NCI-H526 treated with DMSO at 0.1 percent for 48 hours (cell line): Measurements from ENCODE around the gene GGCX.
"Not testable (repeated sequence)": the region's sequence is repeated elsewhere in the genome, so short reads cannot be mapped to it uniquely, and the experiment has no call there.

ENCODE experiments used
- DNase-seq: peaks from one replicate; lab custom pipeline; 2025; lab: John Stamatoyannopoulos, UW

The GGCX gene

DNA sequence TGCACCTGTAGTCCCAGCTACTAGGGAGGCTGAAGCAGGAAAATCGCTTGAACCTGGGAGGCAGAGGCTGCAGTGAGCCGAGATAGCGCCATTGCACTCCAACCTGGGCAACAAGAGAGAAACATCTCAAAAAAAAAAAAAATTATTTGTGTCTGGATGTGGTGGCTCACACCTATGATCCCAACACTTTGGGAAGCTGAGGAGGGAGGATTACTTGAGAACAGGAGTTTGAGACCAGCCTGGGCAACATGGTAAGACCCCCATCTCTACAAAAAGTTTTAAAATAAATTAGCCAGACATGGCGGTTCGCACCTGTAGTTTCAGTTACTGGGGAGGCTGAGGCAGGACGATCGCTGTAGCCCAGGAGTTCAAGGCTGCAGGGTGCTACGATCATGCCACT lies 14.4 kb upstream of the GGCX start:
- no peak for DNase-seq

DNA sequence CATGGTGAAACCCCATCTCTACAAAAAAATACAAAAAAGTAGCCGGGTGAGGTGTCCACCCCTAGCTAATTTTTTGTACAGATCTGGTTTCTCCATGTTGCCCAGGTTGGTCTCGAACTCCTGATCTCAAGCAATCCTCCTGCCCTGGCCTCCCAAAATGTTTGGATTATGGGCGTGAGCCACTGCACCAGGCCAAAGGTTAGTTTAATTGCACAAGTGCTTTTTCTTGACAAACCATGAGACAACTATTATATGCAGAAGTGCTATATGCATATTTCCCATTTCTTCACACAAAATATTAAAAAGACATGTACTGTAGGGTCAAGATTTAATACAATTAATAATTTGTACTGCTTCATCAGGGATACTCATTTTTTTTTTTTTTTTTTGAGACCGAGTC lies 5.0 kb upstream of the GGCX start:
- no peak for DNase-seq

DNA sequence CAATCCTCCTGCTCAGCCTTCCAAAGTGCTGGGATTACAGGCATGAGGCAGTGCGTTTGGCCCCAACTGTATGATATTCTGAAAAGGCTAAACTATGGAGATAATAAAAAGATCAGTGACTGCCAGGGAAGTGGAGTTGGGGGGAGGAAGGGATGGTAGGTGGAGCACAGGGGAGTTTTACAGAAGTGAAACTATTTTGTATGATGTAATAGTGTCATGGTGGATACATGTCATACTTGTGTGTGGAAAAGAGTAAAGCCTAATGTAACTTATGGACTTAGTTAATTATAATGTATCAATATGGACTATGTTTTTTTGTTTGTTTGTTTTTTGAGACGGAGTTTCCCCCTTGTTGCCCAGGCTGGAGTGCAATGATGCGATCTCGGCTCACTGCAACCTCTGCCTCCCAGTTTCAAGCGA lies 2.9 kb upstream of the GGCX start:
- DNase-seq = no peak

DNA sequence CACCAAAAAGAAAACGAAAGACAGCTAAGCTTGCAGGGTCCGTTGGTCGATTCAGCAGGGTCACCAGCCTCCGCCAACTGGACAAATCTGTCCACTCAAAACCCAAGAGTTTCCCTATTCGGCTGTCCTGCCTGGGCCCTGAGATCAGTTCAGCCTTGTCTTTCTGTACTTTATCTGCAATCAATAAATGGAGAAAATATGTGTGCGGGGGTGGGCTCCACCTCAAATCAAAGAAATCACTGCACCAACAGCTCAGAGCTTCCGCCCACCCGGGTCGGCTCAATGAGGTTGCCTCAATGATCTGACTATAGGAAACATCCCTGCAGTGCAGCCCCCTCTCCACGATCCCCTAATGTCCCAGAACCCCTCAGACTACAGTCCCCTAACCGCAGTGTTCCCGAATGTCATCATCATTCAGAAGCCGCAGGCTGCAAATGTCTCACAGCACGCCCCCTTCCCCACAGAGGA lies 447 bp downstream of the GGCX start:
- no peak for DNase-seq

DNA sequence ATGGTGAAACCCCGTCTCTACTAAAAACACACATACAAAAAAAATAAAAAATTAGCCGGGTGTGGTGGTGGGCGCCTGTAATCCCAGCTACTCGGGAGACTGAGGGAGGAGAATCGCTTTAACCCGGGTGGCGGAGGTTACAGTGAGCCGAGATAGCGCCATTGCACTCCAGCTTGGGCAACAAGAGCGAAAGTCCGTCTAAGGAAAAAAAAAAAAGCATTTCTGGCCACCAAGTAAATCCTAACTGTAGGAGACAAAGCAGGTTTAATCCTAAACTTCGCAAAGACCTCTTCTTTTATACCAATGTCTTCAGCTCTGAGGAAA lies 928 bp downstream of the GGCX start:
- DNase-seq = not testable (repeated sequence)

DNA sequence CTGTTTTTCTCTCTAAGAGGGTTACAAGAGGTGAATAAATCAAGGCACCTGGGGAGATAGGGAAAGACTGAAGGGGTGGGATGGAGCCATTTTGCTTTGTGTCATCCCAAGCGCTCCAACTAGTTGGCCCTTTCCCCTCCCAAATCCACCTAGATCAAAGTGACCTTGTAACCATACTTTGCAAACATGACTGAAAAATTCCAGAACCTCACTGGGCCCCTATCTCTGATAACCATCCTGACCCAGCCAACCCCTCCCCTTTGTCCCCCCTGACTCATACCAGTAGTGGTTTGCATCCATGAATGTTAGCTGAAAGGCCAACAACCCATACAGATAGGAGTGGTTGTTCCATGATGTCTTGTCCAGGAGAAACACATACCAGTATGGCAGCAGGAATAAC lies 3.1 kb downstream of the GGCX start:
- DNase-seq = no peak

DNA sequence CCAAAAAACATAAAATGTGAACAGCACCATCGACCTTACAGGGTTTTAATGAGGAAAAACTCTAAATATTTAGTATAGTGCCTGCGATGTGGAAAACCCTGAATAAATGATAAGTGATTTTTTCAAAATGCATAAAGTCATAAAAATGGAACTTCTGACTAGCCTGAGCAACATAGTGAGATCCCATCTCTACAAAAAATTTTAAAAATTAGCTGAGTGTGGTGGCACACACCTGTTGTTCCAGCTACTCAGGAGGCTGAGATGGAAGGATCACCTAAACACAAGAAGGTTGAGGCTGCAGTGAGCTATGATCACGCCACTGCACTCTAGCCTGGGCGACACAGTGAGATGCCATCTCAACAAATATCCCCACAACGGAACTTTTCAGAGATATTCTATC lies 4.2 kb downstream of the GGCX start:
- DNase-seq = no peak

DNA sequence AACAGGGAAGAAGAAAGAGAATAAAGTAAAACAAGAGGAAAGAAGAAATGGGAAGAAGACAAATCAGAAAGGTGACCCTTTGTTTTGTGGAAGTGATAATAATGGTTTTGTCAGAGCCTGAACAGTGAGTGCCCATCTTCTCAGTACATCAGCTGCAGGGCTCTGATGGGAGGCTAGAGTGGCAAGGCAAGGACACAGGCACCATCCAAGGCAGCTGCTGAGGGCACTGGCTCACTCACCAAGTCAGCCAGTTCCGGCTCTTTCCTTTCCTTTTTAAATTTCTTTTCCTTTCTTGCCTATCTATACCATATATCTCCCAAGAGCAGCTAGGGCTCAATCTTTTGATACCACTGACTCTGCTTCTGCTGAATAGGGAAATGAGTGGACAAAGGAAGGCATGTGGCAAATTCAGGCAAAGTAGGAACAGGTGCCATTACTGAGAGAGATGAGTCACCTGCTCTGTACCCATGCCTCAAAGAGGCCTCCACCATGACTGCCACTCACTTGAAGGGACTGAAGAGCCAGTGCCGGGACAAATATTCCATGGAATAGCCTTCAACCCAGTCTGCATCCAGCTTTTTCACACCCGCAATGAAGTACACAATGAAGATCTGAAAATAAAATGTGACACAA lies 6.2 kb downstream of the GGCX start:
- no peak for DNase-seq

DNA sequence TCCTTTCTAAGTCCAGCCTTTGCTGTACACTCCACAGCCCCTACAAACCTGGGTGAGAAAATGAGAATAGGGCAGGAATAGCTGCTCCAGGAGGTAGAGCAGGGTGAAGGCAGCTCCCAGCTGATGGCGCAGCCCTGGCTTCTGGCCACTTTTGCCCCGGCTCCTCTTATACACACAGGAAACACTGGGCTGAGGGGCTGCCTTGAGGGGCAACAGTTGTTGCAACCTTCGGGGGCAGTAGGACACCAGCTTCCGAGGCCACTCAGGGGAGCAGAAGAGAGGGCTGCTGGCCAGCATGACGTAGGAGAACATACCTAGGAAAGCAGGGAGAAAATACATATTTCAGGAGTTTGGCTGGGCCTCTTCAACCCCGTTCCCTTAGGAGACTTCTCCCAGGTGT lies 8.1 kb downstream of the GGCX start:
- no peak for DNase-seq

DNA sequence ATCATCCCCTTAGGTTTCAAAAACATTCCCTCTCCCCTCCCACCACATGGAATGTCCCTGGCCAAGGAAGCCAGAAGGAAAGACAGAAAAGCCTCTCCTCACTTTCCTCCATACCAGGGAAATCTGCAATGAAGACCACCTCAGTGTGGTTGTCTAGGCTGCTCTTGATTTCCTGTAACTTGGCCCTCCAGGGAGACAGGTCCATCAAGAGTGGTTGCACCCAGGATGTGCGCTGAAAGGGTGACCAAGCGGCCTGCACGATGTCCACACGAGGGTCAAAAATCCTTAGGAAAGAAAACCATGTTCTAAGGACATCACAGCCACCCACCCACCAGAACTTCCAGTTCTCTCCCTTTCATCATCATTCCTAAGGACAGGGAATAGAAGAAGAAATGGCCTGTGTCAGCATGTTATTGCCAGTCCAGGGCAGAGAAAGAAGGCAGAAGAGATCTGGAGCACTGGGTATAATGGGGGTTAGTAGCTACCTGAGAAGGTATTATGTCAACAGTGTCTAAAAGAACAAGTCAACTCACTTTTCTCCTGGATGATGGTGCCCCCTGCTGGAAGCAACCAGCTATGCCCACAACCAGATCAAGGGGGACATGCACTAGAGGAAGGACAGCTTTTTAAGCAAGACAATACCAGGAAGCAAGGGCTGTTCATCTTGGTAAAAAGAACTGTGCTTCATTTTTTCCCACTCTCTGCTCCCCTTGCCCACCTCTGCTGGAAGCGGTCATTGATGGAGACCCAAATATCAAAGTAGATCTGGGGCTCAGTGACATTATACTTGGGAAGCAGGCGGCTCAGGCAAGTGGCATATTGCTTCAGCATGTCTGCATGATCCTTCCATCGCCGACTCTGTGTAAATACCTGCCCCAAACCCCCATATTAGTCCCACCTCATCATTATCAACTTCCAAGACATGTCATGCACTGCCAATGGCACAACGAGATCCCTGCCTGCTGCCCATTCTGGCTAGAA lies 9.3 kb downstream of the GGCX start:
- DNase-seq = peak; percentile 43

DNA sequence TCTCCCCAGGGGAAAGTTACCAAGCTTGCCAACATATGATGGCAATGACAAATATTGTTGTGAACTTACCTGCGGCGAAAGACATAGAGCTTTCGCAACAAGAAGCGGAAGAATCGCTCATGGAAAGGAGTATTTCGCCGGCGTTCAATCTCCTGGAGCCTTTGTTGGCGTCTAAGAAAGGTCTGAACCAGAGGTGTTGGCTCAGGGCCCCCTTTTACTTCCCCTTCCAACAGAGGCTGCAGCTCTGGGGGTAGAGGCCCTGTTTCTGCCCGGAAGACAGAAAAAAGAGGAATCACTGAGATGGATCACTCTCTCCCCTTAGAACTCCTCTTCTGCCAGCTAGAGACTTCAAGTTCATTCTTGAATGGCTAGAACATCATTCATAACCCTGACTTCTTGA lies 10.8 kb downstream of the GGCX start:
- DNase-seq = no peak

DNA sequence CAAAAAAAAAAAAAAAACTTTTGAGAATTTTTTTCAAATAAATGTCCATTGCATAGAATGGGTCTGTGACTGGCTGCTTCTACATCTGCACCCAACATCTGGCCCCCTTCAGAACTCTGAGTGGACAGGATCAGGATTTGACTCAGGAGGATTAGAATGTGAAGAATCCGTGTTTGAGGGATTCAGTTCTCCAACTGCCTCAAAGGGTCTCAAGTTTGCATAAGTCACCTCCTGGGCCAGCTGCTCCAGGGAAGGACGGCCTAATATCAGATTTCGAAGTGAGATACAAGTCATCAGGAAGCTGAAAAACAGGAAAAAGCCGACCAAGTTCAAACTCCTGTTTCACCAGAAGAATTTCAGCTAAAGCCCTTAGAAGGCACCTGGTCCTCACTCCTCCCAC lies 11.5 kb downstream of the GGCX start:
- no peak for DNase-seq

DNA sequence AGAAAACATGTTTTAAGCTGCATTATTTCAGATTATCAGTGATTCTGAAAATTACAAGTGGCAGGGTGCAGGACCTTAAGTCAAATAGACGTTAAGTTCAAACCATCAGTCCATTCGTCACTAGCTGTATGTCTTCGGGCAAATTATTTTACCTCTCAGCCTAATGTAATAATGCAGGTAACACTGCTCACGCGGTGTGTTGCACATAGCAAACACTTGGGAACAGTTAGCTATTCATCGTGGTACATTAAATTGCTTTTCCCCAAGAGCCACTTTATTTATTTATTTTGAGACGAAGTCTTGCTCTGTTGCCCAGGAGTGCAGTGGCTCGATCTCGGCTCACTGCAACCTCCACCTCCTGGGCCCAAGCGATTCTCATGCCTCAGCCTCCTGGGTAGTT lies 12.2 kb downstream of the GGCX start:
- DNase-seq = no peak

DNA sequence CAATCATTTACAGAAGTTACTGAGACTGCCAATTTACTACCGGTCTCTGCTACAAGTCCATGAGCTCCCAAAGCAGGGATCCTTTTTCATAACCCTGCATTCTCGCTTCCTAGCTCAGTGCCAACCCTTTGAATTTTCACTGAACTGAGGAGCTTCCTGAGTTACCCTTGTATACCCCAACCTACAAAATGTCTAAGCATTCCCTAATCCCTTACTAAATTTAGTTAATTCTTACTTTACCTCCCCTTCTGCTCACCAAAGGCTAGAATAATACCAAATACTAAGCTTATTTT lies 12.7 kb downstream of the GGCX start:
- DNase-seq = no peak

DNA sequence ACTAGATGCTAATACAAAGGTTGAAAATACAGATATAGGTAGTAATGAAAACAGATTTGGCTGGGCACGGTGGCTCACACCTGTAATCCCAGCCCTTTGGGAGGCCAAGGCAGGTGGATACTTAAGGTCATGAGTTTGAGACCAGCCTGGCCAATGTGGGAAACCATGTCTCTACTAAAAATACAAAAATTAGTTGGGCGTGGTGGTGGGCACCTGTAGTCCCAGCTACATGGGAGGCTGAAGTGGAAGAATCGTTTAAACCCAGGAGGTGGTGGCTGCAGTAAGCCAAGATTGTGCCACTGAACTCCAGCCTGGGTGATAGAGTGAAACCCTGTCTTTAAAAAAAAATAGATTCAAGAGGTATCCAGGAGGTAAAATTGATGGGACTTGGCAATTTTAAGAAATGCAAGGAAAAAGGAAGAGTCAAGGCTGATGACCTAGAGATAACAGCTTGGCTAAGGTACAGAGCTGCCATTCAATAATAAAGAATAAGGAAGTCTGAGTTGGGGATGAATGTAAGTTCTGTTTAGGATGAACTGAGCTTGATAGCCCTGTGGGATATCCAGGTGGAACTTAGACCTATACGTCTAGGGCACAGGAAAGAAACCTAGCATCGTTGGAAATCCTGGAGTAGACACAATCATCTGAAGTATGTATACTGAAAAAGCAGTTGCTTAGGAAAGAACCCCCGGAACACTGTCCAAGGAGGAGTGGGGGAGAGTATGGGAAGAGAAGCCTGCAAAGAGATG lies 13.3 kb downstream of the GGCX start:
- DNase-seq = no peak

DNA sequence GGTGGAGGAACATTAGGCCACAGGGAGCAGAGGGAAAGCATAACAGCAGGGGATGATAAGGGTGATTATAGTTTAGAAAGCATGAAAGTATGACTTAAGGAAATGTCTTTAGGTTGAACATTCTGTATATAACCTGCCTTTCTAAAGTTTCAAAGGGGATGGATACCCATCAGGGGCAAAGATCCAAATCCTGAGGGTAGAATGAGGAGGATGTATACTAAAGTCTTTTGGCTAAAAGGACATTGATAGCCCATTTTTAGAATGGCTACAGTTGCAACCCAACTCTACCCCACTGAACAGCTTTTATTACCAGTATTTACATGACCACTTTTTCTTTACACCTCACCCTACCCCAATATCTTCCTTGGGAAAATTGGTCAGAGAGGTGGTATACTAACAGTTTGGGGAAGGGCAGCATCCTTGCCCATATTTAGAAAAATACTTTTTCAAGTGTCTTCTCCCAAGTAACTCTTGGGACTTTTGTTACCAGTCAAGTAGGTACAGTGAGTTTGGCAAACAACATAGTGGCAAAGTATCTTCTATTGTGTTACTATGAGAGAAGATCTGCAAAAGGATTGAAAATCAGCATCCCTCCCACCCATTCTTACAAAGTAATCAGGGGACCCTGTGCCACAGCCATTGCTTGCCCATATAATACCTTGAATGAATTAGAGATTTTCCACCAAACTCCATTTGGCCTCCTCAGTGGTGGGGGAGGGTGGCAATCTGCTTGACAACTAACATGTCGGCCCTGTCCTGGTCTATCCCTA lies 14.0 kb downstream of the GGCX start:
- DNase-seq = no peak

DNA sequence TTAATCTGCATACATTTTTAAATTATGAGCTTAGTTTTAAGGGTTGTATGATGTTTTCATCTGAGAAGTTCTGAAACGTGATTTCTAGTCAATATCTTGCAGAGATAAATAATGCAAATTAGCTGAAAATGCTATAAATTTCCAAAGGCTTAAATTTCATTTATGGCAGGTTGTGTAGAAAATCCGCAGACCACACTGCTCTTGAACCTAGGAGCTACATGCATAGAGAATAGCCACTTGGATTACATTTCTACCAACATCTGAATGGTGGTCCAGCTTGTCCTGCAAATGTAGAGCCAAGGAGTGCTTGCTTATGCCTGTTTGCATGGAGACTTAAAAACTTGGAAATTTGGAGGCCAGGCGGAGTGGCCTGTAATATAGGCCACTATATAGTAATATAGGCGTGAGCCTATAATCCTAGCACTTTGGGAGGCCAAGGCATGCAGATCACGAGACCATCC lies 15.5 kb downstream of the GGCX start:
- DNase-seq = no peak

DNA sequence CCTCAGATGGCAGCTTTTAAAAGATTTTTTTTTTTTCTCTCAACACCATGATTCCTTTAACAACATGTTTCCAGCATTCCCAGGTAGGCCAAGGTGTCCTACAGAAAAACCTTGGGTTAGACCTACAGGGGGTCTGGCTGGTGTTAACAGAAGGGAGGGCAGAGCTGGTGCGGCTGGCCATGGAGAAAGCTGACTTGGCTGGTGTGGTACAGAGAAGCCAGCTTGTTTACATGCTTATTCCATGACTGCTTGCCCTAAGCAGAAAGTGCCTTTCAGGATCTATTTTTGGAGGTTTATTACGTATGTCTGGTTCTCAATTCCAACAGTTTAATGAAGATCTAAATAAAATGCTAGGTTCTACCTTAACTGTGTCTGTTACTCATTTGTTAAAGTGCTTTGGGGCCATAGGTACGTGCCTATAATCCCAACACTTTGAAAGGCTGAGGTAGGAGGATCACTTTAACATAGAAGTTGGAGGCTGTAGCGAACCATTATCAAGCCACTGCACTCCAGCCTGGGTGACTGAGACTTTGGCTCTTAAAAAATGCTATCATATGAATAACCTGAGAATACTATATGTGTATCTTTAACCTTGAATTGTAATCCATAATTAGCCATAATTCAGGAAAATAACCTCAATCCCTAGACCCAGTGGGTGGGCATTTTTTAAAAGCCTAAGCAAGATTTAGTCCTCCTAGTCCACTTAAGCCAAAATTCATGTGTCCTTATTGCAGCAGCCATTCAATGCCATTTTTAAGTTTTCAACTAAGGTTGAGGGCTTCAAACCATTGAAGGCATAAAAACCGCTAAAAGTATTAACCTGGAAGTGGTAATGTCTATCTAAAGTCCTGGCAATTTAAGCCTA lies 16.1 kb downstream of the GGCX start:
- not testable (repeated sequence) for DNase-seq

DNA sequence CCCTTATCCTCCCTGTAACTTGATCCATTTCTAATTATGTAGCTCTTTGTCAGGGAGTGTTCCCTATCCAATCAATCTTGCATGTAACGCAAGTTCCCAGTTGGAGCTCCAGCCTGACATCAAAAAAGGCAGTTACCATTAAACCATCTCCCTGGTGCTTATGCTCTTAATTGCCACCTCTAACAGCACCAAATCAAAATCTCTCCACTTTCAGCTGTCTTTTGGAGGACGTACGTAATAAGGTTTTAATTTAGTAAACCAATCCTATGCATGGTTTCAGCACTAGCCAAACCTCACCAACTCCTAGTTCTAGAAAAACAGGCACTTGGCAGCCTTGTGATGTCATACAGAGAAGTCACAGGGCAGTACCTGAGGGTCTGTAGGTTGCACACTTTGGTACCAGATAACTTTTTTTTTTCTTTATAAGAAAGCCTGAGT lies 17.0 kb downstream of the GGCX start:
- DNase-seq = not testable (repeated sequence)

DNA sequence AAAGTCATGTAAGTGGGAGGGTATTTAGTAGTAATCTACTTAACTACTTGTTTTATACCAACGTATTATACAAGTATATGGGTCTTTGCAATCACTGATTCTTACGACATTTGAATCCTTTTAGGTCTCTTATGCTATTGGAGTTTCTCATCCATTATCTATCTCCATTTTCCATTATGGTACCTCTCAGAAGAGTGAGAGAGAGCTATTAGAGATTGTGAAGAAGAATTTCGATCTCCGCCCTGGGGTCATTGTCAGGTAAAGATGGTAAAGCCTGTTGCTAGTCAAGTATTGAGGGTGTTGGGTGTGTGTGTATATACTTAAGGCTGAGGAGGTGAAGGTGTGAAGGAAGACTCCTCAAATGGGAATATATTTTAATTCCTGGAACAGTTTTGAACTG lies 18.5 kb downstream of the GGCX start:
- no peak for DNase-seq
